ENCODE results near the gene ZNF613. TPM values are rescaled to one million over a fixed set of nuclear protein-coding genes. Genes with fewer than 3 reads are reported as not detected.
"Not testable (repeated sequence)": the region's sequence is repeated elsewhere in the genome, so short reads cannot be mapped to it uniquely, and the experiment has no call there.

Gene ZNF613
- total RNA-seq, 4 donors from 2014 or later: 1.0 to 12.0 (median 9.0) TPM

- no peak for DNase-seq
- no peak overlapping the region for H3K27ac ChIP-seq
- H3K9me3 ChIP-seq: peaks cover 5 to 82% of the 10 kb centered on the region in 2 donors
- H3K36me3 ChIP-seq: no peaks in the 10 kb centered on the region
- TF ChIP-seq POLR2A (IDR thresholded peaks at IDR 0.05): no peak
- TF ChIP-seq, protein P1, sequence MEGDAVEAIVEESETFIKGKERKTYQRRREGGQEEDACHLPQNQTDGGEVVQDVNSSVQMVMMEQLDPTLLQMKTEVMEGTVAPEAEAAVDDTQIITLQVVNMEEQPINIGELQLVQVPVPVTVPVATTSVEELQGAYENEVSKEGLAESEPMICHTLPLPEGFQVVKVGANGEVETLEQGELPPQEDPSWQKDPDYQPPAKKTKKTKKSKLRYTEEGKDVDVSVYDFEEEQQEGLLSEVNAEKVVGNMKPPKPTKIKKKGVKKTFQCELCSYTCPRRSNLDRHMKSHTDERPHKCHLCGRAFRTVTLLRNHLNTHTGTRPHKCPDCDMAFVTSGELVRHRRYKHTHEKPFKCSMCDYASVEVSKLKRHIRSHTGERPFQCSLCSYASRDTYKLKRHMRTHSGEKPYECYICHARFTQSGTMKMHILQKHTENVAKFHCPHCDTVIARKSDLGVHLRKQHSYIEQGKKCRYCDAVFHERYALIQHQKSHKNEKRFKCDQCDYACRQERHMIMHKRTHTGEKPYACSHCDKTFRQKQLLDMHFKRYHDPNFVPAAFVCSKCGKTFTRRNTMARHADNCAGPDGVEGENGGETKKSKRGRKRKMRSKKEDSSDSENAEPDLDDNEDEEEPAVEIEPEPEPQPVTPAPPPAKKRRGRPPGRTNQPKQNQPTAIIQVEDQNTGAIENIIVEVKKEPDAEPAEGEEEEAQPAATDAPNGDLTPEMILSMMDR (IDR thresholded peaks at IDR 0.05): no peak
- H3K4me1 ChIP-seq: no peaks in the 10 kb centered on the region
- no peaks in the 10 kb centered on the region for H3K27me3 ChIP-seq
- intact Hi-C loops (cut with DNase I; ENCODE audit: low total_unique reads): no loop called here
- no peak overlapping the region for H3K4me3 ChIP-seq
Observed at GRCh38 chr19:51965583-51965982, 38.3 kb downstream of the ZNF613 start.

GRCh38 chr19:51970718-51971117 lies 43.4 kb downstream of the ZNF613 start:
- intact Hi-C loops (cut with DNase I; ENCODE audit: low total_unique reads): no loop called here
- Histone ChIP-seq H3K27ac (no peak overlapping the region), H3K9me3 (peaks cover 3 to 98% of the 10 kb centered on the region in 2 donors), H3K4me3 (no peak overlapping the region), H3K27me3 (no peaks in the 10 kb centered on the region), H3K4me1 (no peaks in the 10 kb centered on the region), H3K36me3 (no peaks in the 10 kb centered on the region)
- no peak for DNase-seq
- TF ChIP-seq POLR2A (IDR thresholded peaks at IDR 0.05): no peak
- TF ChIP-seq, protein P1 (IDR thresholded peaks at IDR 0.05): no peak

DNA sequence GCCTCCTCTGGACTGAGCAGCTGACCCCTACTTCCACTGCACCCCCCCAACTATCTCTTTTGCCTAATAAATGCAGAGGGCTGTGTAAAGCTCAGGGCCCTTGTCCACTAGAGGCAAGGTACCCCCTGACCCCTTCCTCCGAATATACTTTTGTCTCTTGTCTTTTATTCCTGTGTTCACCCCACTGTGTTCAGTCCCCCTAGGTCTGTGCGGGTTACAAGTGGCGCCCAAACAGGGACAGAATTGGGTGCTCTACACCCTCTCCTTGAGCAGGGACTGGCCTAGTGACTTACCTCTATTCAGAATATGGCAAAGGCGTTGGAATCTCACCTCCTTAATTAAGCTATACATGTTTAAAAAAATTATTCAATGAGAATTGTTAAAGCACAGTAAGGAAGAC lies 44.4 kb downstream of the ZNF613 start:
- peaks cover 0 to 96% of the 10 kb centered on the region in 2 donors for H3K9me3 ChIP-seq
- H3K4me1 ChIP-seq: no peaks in the 10 kb centered on the region
- no peaks in the 10 kb centered on the region for H3K36me3 ChIP-seq
- intact Hi-C loops (cut with DNase I; ENCODE audit: low total_unique reads): no loop called here
- no peak overlapping the region for H3K27ac ChIP-seq
- DNase-seq: no peak
- no peaks in the 10 kb centered on the region for H3K27me3 ChIP-seq
- H3K4me3 ChIP-seq: no peak overlapping the region
- TF ChIP-seq POLR2A (IDR thresholded peaks at IDR 0.05): no peak
- TF ChIP-seq, protein P1 (IDR thresholded peaks at IDR 0.05): no peak

DNA sequence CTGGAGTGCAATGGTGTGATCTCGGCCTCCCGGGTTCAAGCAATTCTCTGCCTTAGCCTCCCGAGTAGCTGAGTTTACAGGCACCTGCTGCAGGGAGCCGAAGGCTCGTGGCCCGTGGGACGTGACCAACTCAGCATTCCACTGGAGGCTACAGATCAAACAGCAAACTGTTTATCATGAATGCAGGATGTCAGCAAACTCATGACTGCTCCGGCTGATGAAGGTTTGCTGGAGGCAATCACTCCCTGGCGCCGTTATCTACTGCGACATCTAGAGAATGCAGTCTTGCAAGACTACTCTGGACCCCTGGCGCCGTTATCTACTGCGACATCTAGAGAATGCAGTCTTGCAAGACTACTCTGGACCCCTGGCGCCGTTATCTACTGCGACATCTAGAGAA lies 48.5 kb downstream of the ZNF613 start:
- H3K4me1 ChIP-seq; H3K27me3 ChIP-seq; H3K36me3 ChIP-seq; DNase-seq; intact Hi-C loops (cut with DNase I; ENCODE audit: low total_unique reads); H3K4me3 ChIP-seq; H3K27ac ChIP-seq: not testable (repeated sequence)
- peaks cover 0 to 91% of the 10 kb centered on the region in 2 donors for H3K9me3 ChIP-seq

DNA sequence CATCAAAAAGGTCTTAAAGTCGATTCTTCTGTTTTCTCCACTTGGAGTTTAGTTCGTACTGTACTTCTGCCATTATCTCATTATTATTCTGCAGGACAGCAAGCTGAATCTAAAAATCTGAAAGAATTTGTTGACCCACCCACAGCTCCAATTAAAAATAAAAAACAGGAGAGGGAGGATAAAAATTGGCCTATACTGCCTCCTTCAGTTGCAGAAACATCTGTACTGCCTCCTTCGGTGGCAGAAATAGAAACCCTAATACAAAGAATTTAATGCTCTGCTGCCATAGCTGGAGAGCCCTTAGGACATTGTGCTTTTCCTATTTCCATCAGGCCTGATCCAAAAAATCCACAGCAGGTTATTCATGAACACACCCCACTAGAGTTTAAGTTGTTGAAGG lies 49.6 kb downstream of the ZNF613 start:
- H3K27me3 ChIP-seq: no peaks in the 10 kb centered on the region
- no peaks in the 10 kb centered on the region for H3K36me3 ChIP-seq
- no peak overlapping the region for H3K4me3 ChIP-seq
- H3K27ac ChIP-seq: no peak overlapping the region
- H3K4me1 ChIP-seq: no peaks in the 10 kb centered on the region
- no peak for DNase-seq
- intact Hi-C loops (cut with DNase I; ENCODE audit: low total_unique reads): no loop called here
- TF ChIP-seq POLR2A (IDR thresholded peaks at IDR 0.05): no peak
- TF ChIP-seq, protein P1 (IDR thresholded peaks at IDR 0.05): no peak
- peaks cover 0 to 90% of the 10 kb centered on the region in 2 donors for H3K9me3 ChIP-seq

GRCh38 chr19:51977346-51977745 lies 50.1 kb downstream of the ZNF613 start:
- no peak overlapping the region for H3K27ac ChIP-seq
- intact Hi-C loops (cut with DNase I; ENCODE audit: low total_unique reads): no loop called here
- no peak overlapping the region for H3K4me3 ChIP-seq
- no peak for DNase-seq
- TF ChIP-seq POLR2A (IDR thresholded peaks at IDR 0.05): no peak
- TF ChIP-seq, protein P1 (IDR thresholded peaks at IDR 0.05): no peak
- H3K27me3 ChIP-seq: no peaks in the 10 kb centered on the region
- H3K36me3 ChIP-seq: no peaks in the 10 kb centered on the region
- peaks cover 0 to 90% of the 10 kb centered on the region in 2 donors for H3K9me3 ChIP-seq
- no peaks in the 10 kb centered on the region for H3K4me1 ChIP-seq
